Activated T-cell treated with anti-CD3 and anti-CD28 coated beads for 4 hours (primary cell): ENCODE measurements around the gene CDK14.

Source experiments
- DNase-seq: peaks from one replicate; pipeline ENCODE4 v3.0.0-alpha.2; 2020

CDK14 gene

GRCh38 chr7:90595801-90596670 is at the start of gene CDK14:
TSS of gene CDK14 (plus strand) at chr7:90596321. CDS start at chr7:90596628, 307 bp downstream.
- DNase-seq, result no peak

GRCh38 chr7:90551036-90551435 is 45.1 kb upstream of the CDK14 start:
- DNase-seq, result no peak

GRCh38 chr7:90552521-90552920 is 43.6 kb upstream of the CDK14 start:
- no peak for DNase-seq

- DNase-seq, result no peak
Measured at GRCh38 chr7:90560730-90561129, 35.4 kb upstream of the CDK14 start.

GRCh38 chr7:90563286-90563685 is 32.8 kb upstream of the CDK14 start:
- DNase-seq, result no peak

- no peak for DNase-seq
Measured at GRCh38 chr7:90564455-90564854, 31.7 kb upstream of the CDK14 start.

- DNase-seq, result no peak
Measured at GRCh38 chr7:90568213-90568612, 27.9 kb upstream of the CDK14 start.

- no peak for DNase-seq
Measured at GRCh38 chr7:90569368-90569767, 26.8 kb upstream of the CDK14 start.

- DNase-seq, result no peak
Measured at GRCh38 chr7:90570373-90570959, 25.7 kb upstream of the CDK14 start.

- no peak for DNase-seq
Measured at GRCh38 chr7:90574146-90574819, 21.8 kb upstream of the CDK14 start.

- DNase-seq, result no peak
Measured at GRCh38 chr7:90574820-90575187, 21.3 kb upstream of the CDK14 start.

- no peak for DNase-seq
Measured at GRCh38 chr7:90579181-90579688, 16.9 kb upstream of the CDK14 start.

- DNase-seq, result no peak
Measured at GRCh38 chr7:90580051-90580450, 16.1 kb upstream of the CDK14 start.

- no peak for DNase-seq
Measured at GRCh38 chr7:90582164-90582563, 14.0 kb upstream of the CDK14 start.

- DNase-seq, result no peak
Measured at GRCh38 chr7:90584378-90584777, 11.7 kb upstream of the CDK14 start.

- no peak for DNase-seq
Measured at GRCh38 chr7:90586091-90586490, 10.0 kb upstream of the CDK14 start.

GRCh38 chr7:90587766-90588165 is 8.4 kb upstream of the CDK14 start:
- no peak for DNase-seq

- no peak for DNase-seq
Measured at GRCh38 chr7:90592033-90592432, 4.1 kb upstream of the CDK14 start.

- no peak for DNase-seq
Measured at GRCh38 chr7:90593205-90593604, 2.9 kb upstream of the CDK14 start.

- DNase-seq, result no peak
Measured at GRCh38 chr7:90594751-90595317, 1.3 kb upstream of the CDK14 start.

GRCh38 chr7:90595342-90595800 is 750 bp upstream of the CDK14 start:
- no peak for DNase-seq

- no peak for DNase-seq
Measured at GRCh38 chr7:90596671-90597562, 796 bp downstream of the CDK14 start.
